Cardiac muscle cell (in vitro differentiated cells and primary cell): ENCODE results near the gene FCHSD2. TPM values are rescaled to one million over a fixed set of nuclear protein-coding genes. Genes with fewer than 3 reads are reported as not detected.
A peak's percentile ranks its signal among the peaks of the same experiment; 100 is the strongest.

Experiments used
- DNase-seq, 2 donors: peaks; one replicate each; pipeline versions ENCODE4 v3.0.0 to v3.0.0-alpha.2; 2010 to 2017; ENCODE audit warnings: low read depth in 1 of 2, low spot score in 1 of 2
- H3K27ac ChIP-seq: fragments of 200-600 bp; sonication (generic); 2 replicates; pipeline ENCODE4 v1.5.1; 2016
- H3K27me3 ChIP-seq: fragments of 200-600 bp; sonication (generic); 2 replicates; pipeline ENCODE4 v1.6.0; 2016; ENCODE audit warnings: control low read depth
- H3K36me3 ChIP-seq: fragments of 200-600 bp; sonication (generic); 2 replicates; pipeline ENCODE4 v1.5.1; 2016; ENCODE audit warnings: control low read depth
- H3K4me1 ChIP-seq: fragments of 200-600 bp; sonication (generic); 2 replicates; pipeline ENCODE4 v1.8.1; 2017; ENCODE audit warnings: low read depth, mild to moderate bottlenecking, mixed run types
- H3K4me3 ChIP-seq: fragments of 200-600 bp; sonication (generic); 2 replicates; pipeline ENCODE4 v1.5.1; 2016; ENCODE audit warnings: mild to moderate bottlenecking
- H3K9me3 ChIP-seq: fragments of 200-600 bp; sonication (generic); 2 replicates; pipeline ENCODE4 v1.5.1; 2017; ENCODE audit warnings: low read depth, mild to moderate bottlenecking, control low read depth
- polyA plus RNA-seq: library from polyadenylated mRNA; unstranded; fragments of >200 nt; fragmentation: Nextera tagmentation; extraction: Ambion mirVana; gene quantifications from 2 replicates; pipeline ENCODE4 v1.2.1, GENCODE V29; 2016
- total RNA-seq: library from RNA; depleted of rRNA; stranded (reverse); fragments of >200 nt; gene quantifications from 2 replicates; pipeline ENCODE4 v1.2.3, GENCODE V29; 2016
- TF ChIP-seq, protein P1 (sequence below): IDR thresholded peaks from 2 replicates; pipeline ENCODE4 v1.5.1; 2012; ENCODE audit warnings: low read depth, mild to moderate bottlenecking, low read length

The FCHSD2 gene
- total and polyA plus RNA-seq, 2 experiments from 2014 or later: 12.3 to 16.9 TPM

DNA sequence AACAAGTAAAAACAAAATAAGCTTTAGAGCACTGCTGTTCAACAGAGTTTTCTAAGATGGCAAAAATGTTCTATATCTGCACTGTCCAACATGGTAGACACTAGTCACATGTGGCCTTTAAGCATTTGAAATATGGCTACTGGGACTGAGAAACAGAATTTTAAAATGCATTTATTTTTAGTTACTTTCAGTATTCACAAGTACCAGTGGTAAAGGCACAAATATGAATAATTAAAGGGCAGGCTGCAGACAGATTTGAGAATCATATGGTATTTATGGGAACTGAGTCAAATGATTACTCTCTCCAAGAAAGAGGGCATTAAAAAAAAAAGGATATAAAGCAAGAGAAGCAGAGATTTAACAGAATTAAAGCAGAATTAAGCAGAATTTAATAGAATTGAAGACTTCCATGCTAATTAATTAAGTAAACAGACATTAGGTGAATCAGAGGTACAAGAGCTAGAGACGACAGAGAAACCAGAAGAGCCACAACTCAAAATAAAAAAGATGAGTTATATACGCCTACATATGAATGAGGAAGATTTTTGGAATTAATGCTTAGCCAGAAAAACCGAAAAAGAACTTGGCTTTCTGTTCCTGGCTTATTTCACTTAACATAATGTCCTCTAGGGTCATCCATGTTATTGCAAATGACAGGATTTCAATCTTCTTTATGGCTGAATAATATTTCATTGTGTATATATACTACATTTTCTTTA is 167.5 kb downstream of the FCHSD2 start:
- TF ChIP-seq, protein P1, sequence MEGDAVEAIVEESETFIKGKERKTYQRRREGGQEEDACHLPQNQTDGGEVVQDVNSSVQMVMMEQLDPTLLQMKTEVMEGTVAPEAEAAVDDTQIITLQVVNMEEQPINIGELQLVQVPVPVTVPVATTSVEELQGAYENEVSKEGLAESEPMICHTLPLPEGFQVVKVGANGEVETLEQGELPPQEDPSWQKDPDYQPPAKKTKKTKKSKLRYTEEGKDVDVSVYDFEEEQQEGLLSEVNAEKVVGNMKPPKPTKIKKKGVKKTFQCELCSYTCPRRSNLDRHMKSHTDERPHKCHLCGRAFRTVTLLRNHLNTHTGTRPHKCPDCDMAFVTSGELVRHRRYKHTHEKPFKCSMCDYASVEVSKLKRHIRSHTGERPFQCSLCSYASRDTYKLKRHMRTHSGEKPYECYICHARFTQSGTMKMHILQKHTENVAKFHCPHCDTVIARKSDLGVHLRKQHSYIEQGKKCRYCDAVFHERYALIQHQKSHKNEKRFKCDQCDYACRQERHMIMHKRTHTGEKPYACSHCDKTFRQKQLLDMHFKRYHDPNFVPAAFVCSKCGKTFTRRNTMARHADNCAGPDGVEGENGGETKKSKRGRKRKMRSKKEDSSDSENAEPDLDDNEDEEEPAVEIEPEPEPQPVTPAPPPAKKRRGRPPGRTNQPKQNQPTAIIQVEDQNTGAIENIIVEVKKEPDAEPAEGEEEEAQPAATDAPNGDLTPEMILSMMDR: no peak
- no peak overlapping the region for H3K27ac ChIP-seq

DNA sequence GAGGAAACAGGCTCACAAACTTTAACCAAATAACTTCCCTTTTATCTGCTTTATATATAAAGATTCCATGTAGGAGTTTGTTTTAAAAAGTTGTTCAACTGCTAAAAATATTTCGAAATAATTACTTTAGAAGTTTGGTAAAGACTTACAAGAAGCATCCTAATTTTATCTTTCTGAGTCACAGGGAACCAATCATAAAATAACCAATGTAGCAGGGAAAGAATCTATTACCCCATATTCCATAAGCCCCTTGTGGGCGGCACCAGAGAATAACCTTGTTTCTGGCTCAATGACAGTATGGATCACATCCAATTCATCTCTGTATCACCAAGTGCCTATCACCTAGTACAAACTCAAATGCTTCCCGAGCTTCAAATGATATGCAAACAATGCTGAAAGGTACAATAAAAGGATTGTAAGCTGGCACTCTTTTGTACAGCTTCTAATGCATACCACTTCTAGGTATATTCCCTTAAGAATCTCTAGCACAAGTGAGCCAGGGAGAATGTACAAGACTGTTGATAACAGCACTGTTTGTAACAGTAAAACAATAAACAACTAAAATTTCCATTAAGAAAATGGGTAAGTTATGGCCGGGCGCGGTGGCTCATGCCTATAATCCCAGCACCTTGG is 169.5 kb downstream of the FCHSD2 start:
- Histone ChIP-seq H3K4me1 (peaks cover 24% of the 10 kb centered on the region), H3K27me3 (no peaks in the 10 kb centered on the region)

More for the DNA sequence above, 167.5 kb downstream of the FCHSD2 start:
- H3K27me3 ChIP-seq: no peaks in the 10 kb centered on the region
- no peak for DNase-seq
- H3K4me1 ChIP-seq: peaks cover 20% of the 10 kb centered on the region
- no peaks in the 10 kb centered on the region for H3K9me3 ChIP-seq
- H3K36me3 ChIP-seq: no peaks in the 10 kb centered on the region
- no peak overlapping the region for H3K4me3 ChIP-seq

DNA sequence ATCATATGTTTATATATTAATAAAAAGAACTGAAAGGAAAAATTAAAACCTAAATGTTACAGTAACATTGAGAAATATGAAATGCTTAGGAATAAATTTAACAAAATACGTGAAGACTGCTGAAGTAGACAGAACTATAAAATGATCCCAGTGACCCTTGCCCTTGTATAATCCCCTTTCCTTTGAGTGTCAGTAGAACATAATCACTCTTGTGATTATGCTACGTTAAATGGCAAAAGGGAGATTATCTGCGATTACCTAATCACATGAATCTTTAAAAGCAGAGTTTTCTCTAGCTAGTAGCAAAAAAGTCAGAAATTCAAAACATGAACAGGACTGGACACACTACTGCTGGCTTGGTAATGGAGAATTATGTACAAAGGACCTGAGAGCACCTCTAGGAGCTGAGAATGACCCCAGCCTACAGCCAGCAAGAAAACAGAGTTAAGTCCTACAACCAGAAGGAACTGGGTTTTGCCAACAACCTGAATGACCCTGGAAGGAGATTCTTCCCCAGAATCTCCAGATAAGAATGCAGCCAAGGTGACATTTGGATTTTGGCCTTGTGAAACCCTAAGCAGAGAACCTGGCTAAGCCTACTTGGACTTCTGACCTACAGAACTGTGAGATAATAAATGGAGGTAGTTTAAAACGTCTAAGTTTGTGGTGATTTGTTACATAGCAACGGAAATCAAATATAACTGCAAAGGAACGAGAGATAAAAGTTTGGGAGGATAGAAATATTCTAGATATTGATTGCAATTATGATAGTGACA is 170.7 kb downstream of the FCHSD2 start:
- Histone ChIP-seq H3K27me3 (no peaks in the 10 kb centered on the region), H3K4me3 (no peak overlapping the region), H3K36me3 (no peaks in the 10 kb centered on the region), H3K27ac (peak overlapping the region; percentile 59), H3K9me3 (no peaks in the 10 kb centered on the region), H3K4me1 (peaks cover 24% of the 10 kb centered on the region)
- TF ChIP-seq, protein P1: no peak
- DNase-seq: no peak

More for the DNA sequence above, 169.5 kb downstream of the FCHSD2 start:
- no peaks in the 10 kb centered on the region for H3K36me3 ChIP-seq
- no peak overlapping the region for H3K4me3 ChIP-seq
- peak in 1 of 2 donors; percentile 69 for DNase-seq
- H3K9me3 ChIP-seq: no peaks in the 10 kb centered on the region
- H3K27ac ChIP-seq: no peak overlapping the region
- TF ChIP-seq, protein P1: no peak

DNA sequence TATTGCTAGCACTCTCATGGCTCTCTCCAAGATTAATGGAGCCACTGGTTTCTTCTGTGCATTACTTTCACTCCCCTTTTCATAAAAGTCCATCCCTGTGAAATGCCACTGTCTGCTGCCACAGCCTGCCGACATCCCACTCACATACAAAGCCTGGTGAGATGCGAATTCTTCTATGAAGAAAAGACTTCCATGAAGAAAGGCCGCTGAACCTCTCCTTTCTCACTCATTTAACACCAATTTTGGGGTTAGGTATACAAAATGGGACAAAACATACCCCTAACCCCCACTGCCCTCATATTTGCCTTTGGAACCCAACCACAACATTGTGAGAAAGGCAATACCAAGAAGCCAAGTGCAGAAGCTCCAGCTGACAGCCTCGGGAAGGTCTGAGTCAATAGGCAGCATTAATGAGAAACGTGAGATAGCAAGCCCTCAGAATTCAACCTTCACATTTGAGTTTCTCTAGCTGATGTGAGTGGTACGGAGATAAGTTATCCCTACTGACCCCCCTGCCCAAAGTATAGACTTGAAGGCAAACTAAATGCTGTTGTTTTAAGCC is 171.5 kb downstream of the FCHSD2 start:
- TF ChIP-seq, protein P1: no peak
- Histone ChIP-seq H3K27ac (peak overlapping the region; percentile 59), H3K9me3 (no peaks in the 10 kb centered on the region), H3K4me3 (no peak overlapping the region), H3K4me1 (peaks cover 24% of the 10 kb centered on the region), H3K36me3 (no peaks in the 10 kb centered on the region), H3K27me3 (no peaks in the 10 kb centered on the region)
- peak in 1 of 2 donors; percentile 35 for DNase-seq

DNA sequence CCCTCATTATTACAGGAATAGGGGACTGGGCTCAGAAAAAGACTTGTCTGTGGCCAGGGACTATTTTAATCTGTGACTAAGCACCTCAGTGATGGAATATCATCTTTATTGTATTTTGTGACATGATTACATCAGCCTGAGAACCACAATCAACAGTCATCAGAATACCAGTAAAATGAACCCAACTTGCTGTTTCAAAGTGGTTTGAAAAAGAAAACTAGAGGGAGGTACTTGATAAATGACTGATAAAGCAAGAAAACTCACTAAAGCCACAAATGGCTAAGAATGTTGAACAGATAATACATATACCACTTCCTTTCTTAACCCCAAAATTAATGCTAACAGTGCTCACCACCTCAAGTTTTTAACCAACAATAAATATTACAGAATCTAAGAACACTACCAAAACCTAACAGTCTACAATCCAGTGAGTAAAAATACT is 172.2 kb downstream of the FCHSD2 start:
- Histone ChIP-seq H3K9me3 (no peaks in the 10 kb centered on the region), H3K27ac (peak overlapping the region; percentile 59), H3K4me3 (no peak overlapping the region), H3K27me3 (no peaks in the 10 kb centered on the region), H3K36me3 (no peaks in the 10 kb centered on the region), H3K4me1 (peaks cover 24% of the 10 kb centered on the region)
- DNase-seq: peak in 1 of 2 donors; percentile 68
- TF ChIP-seq, protein P1: no peak
